ENCODE results near the gene HS1BP3. TPM values are rescaled to one million over a fixed set of nuclear protein-coding genes. Genes with fewer than 3 reads are reported as not detected.

Gene HS1BP3, protein sequence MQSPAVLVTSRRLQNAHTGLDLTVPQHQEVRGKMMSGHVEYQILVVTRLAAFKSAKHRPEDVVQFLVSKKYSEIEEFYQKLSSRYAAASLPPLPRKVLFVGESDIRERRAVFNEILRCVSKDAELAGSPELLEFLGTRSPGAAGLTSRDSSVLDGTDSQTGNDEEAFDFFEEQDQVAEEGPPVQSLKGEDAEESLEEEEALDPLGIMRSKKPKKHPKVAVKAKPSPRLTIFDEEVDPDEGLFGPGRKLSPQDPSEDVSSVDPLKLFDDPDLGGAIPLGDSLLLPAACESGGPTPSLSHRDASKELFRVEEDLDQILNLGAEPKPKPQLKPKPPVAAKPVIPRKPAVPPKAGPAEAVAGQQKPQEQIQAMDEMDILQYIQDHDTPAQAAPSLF
- total RNA-seq (ENCODE audit: low replicate concordance): 22.1 and 24.3 TPM in 2 replicates
- long read RNA-seq, transcript HS1BP3-201 (7 exons, 2,370 nt): major isoform, 12 of 14 reads
- long read RNA-seq, partial matches to known transcripts: 1 of 14 reads
- long read RNA-seq, other reads (novel, unspliced or antisense): 1 of 14 reads

DNA sequence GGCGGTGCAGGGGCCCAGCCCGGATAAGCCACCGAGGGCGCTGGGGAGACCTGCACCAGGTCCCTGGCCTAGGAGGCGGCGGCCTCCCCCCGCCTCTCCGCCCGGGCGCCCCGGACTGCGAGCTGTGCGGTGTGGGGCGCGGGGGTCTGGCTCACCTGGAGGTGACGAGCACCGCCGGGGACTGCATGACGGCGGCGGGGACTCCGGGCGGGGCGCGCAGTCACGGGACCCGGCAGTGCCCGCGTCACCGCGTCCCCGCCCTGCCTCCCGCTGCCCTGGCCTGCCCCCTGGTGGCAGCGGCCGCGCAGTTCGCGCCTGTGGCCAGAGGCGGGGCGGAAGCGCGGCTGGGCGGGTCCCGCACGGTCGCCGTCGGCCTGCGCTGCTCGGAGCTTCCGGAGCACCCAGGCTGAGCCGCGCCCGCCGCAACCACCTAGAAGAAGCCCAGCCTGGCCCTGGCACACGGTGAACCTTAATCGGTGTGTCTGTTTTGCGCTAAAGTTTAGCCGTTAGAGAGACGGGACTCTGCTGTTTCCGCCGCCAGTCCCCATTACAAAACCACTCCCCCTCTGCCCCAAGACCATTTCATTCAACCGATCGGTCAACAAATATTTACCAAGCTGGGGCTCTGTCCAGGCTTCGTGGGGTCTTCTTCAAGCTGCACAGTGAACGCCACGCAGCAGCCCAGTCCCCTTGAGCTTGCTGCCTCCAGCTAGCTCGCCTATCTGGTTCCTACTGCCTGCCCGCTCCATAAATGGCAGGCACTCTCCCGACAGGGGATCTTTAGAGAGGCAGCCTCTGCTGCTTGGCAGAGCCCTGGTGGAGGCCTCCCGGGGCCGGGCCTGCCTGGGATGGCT, at the start of gene HS1BP3:
TSS of gene HS1BP3 (minus strand) at position 222 of the 854 bp plus-strand sequence. CDS start at position 187, 35 bp downstream.
- H3K27me3 Mint-ChIP-seq: peaks cover 17% of the 10 kb centered on the region
- H3K36me3 Mint-ChIP-seq: no peaks in the 10 kb centered on the region
- H3K4me3 Mint-ChIP-seq: peak within 1 kb of the TSS; percentile 97
- H3K4me1 Mint-ChIP-seq (ENCODE audit: unreplicated experiment): peaks cover 26% of the 10 kb centered on the region
- TF ChIP-seq, protein P1, sequence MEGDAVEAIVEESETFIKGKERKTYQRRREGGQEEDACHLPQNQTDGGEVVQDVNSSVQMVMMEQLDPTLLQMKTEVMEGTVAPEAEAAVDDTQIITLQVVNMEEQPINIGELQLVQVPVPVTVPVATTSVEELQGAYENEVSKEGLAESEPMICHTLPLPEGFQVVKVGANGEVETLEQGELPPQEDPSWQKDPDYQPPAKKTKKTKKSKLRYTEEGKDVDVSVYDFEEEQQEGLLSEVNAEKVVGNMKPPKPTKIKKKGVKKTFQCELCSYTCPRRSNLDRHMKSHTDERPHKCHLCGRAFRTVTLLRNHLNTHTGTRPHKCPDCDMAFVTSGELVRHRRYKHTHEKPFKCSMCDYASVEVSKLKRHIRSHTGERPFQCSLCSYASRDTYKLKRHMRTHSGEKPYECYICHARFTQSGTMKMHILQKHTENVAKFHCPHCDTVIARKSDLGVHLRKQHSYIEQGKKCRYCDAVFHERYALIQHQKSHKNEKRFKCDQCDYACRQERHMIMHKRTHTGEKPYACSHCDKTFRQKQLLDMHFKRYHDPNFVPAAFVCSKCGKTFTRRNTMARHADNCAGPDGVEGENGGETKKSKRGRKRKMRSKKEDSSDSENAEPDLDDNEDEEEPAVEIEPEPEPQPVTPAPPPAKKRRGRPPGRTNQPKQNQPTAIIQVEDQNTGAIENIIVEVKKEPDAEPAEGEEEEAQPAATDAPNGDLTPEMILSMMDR (conservative IDR thresholded peaks at IDR 0.05): peak; percentile 99
- DNase-seq (ENCODE audit: extremely low spot score, unreplicated experiment): peak; percentile 92
- no peaks in the 10 kb centered on the region for H3K9me3 Mint-ChIP-seq
- H3K27ac Mint-ChIP-seq: peak within 1 kb of the TSS; percentile 96

DNA sequence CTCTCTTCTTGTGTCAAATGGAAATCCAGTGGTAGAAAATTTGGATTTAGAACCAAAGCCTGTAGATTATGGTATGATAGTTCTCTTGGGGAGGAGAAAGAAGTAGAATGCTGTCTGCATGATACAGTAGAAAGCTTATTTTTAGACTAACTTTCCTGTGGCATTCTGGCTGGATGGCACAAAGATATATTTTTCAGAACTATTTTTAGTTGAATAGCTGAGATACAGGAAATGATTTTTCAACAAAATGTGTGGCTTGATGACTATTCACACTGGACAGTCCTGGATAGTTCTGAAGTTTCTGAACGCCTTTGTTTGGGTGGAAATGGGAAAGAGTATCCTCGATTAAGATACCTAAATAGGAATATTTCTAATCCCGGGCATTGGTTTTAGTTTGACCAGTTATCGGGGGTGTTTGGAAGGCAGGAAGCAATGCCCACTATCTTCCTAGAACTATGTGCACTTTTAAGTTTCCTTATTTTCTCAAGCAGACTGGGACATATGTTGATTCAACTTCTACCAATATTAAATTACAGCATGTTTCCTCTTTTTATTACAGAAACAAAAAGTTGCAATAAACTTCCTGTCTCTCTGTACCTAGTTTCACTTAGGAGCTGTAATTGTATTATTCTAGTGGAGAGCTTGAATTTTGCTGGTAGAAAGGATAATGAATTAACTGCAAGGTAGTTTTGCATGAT, 48.2 kb upstream of the HS1BP3 start:
- H3K4me3 Mint-ChIP-seq: no peak overlapping the region
- DNase-seq (ENCODE audit: extremely low spot score, unreplicated experiment): no peak
- H3K36me3 Mint-ChIP-seq: peaks cover 12% of the 10 kb centered on the region
- no peaks in the 10 kb centered on the region for H3K27me3 Mint-ChIP-seq
- TF ChIP-seq, protein P1 (conservative IDR thresholded peaks at IDR 0.05): no peak
- H3K27ac Mint-ChIP-seq: no peak overlapping the region
- no peaks in the 10 kb centered on the region for H3K9me3 Mint-ChIP-seq
- peaks cover 4% of the 10 kb centered on the region for H3K4me1 Mint-ChIP-seq (ENCODE audit: unreplicated experiment)

DNA sequence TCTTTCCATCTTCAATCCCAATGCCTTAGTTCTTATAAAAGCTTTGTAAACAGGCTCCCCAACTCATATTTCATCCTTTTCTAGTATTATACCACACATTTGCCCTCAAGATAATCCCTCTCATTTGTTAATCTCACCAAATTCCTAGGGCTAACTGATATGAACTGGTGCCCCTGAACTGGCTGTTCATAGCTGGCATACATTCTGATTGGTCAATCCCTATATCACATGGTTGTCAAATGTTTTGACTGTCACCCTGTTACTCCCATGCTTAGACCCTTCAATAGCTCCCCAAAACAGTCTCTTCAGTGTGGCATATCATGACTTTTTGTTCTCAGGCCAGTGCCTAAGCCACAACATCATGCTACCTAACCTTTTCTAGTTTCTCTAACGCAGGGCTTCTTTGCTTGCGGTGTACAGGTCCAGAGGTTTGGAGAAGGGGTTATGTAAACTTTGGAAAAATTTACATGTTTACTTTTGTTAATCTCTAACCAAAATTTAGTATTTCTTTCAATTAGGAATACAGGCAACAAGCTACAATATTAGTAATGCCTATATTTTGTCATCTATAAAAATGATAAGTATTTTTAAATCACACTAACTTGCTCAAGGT, 46.5 kb upstream of the HS1BP3 start:
- Mint-ChIP-seq H3K4me3 (no peak overlapping the region), H3K4me1 (ENCODE audit: unreplicated experiment) (peaks cover 4% of the 10 kb centered on the region), H3K27me3 (no peaks in the 10 kb centered on the region), H3K9me3 (no peaks in the 10 kb centered on the region), H3K36me3 (peaks cover 12% of the 10 kb centered on the region), H3K27ac (no peak overlapping the region)
- no peak for DNase-seq (ENCODE audit: extremely low spot score, unreplicated experiment)
- TF ChIP-seq, protein P1 (conservative IDR thresholded peaks at IDR 0.05): no peak

DNA sequence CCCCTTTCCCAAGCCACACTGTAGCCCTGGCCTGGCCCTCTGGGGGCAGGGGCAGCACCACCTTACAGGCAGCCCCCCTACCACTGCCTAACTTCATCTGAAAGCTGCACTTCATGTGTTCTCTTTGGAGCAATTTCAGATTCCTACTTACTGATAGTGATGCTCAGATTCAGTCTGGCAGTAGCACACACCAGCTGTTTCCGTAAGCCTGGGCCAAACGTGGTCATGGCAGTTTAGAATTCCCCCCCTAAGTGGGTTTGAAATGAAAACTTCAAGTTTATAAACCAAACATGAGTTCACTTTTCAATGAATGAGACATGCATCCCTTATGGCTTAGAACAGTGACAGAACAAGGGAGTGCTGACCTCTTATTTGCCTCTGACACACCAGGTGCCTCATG, 45.5 kb upstream of the HS1BP3 start:
- no peak overlapping the region for H3K27ac Mint-ChIP-seq
- no peaks in the 10 kb centered on the region for H3K27me3 Mint-ChIP-seq
- no peaks in the 10 kb centered on the region for H3K9me3 Mint-ChIP-seq
- H3K4me1 Mint-ChIP-seq (ENCODE audit: unreplicated experiment): peaks cover 8% of the 10 kb centered on the region
- H3K36me3 Mint-ChIP-seq: peaks cover 13% of the 10 kb centered on the region
- H3K4me3 Mint-ChIP-seq: no peak overlapping the region
- TF ChIP-seq, protein P1 (conservative IDR thresholded peaks at IDR 0.05): no peak
- no peak for DNase-seq (ENCODE audit: extremely low spot score, unreplicated experiment)

DNA sequence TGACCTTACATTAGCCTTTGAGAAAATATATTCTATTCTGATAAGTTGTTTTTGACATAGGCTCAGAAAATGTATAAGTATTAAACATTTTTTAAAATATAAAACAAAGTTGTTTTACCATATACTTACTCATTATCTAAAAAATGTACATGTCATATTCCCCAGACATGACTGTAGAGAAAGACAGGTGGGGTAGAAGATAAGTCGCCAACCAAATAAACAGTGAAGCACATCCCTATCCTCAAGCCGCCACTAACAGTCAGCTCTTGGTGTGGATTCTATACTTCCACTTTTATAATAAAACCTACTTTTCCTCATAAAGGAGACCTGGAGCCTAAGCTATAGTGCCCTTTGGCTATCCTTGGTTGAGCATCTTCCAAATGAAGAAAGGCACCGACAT, 42.4 kb upstream of the HS1BP3 start:
- H3K4me1 Mint-ChIP-seq (ENCODE audit: unreplicated experiment): peaks cover 4% of the 10 kb centered on the region
- H3K27ac Mint-ChIP-seq: no peak overlapping the region
- no peak overlapping the region for H3K4me3 Mint-ChIP-seq
- H3K9me3 Mint-ChIP-seq: no peaks in the 10 kb centered on the region
- no peak for DNase-seq (ENCODE audit: extremely low spot score, unreplicated experiment)
- H3K27me3 Mint-ChIP-seq: no peaks in the 10 kb centered on the region
- TF ChIP-seq, protein P1 (conservative IDR thresholded peaks at IDR 0.05): no peak
- peaks cover 18% of the 10 kb centered on the region for H3K36me3 Mint-ChIP-seq

Data from type B pancreatic cell (in vitro differentiated cells).